ENCODE data around the gene HAGHL.

HAGHL gene

DNA sequence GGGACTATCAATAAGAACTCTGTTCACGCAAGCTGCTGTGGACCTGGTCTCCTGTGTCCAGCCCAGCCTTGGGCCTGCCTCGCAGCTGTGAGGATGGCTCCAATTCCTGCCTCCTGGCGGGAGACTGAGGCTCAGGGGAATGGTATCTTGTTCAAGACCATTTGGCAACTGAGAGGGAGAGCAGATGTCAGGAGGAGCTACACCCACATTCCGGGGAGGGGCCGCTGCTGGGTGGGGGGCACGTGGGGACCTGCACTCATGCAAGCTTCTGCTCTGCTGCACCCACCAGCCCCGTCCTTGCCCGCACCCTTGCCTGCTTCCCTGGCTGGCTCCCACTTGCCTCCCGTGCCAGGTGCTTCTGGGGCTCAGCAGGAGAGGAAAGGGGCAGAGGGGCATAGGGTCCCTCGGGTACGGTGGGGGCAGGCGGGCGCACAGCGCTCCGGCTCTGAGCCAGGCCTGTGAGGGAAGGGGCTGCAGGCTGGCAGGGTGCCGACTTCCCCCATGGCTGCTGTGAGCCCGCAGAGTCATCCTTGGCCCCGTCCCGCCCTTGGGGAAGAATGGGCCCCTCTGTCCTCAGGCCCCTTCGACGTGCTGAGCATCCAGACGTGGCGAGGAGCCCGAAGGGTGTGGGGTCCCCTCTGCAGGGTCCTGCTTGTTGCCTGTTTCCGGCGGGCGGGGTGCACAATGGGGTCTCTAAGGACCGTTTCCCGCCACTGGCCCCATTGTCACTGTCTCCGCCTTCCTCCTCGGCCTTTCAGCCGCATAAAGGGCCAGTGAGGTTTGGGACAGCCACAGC lies 9.3 kb upstream of the HAGHL start:
- Histone ChIP-seq H3K9me3 (no peaks in the 10 kb centered on the region), H3K36me3 (replicated peaks) (peaks cover 11% of the 10 kb centered on the region), H3K27me3 (ENCODE audit: low read depth) (no peaks in the 10 kb centered on the region), H3K4me1 (peaks cover 24% of the 10 kb centered on the region), H3K4me3 (no peak overlapping the region)
- in situ Hi-C loops (cut with MboI; ENCODE audit: low sequenced_read_pairs) = no loop called here
- DNase-seq (ENCODE audit: low spot score in 2 of 2) = no peak

DNA sequence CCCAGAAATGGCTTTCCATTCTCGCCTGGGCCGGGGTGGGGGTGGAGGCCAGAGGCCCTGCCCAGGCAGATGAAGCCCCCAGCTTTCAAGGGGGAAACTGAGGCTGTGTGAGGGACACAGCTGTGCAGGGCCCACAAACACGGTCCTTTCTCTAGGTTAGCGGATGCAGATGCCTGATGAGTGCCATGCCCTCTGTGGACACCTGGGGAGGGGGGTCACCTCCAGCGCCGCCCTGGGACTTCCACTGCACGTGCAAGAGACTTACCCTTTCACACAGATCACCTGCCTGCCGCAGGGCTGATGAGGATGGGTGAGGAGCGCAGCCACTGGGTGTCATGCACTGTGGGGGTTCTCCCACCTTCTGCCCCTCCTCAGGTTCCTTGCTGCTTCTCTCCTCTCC lies 8.5 kb upstream of the HAGHL start:
- H3K36me3 ChIP-seq (replicated peaks) = peaks cover 18% of the 10 kb centered on the region
- H3K4me3 ChIP-seq = no peak overlapping the region
- no peaks in the 10 kb centered on the region for H3K9me3 ChIP-seq
- in situ Hi-C loops (cut with MboI; ENCODE audit: low sequenced_read_pairs) = no loop called here
- H3K4me1 ChIP-seq = peaks cover 23% of the 10 kb centered on the region
- H3K27me3 ChIP-seq (ENCODE audit: low read depth) = no peaks in the 10 kb centered on the region
- no peak for DNase-seq (ENCODE audit: low spot score in 2 of 2)

GRCh38 chr16:718922-719321 lies 8.0 kb upstream of the HAGHL start:
- H3K36me3 ChIP-seq (replicated peaks) = peaks cover 20% of the 10 kb centered on the region
- no peaks in the 10 kb centered on the region for H3K27me3 ChIP-seq (ENCODE audit: low read depth)
- H3K4me3 ChIP-seq = no peak overlapping the region
- peaks cover 23% of the 10 kb centered on the region for H3K4me1 ChIP-seq
- H3K9me3 ChIP-seq = no peaks in the 10 kb centered on the region
- DNase-seq (ENCODE audit: low spot score in 2 of 2) = no peak
- in situ Hi-C loops (cut with MboI; ENCODE audit: low sequenced_read_pairs) = no loop called here

DNA sequence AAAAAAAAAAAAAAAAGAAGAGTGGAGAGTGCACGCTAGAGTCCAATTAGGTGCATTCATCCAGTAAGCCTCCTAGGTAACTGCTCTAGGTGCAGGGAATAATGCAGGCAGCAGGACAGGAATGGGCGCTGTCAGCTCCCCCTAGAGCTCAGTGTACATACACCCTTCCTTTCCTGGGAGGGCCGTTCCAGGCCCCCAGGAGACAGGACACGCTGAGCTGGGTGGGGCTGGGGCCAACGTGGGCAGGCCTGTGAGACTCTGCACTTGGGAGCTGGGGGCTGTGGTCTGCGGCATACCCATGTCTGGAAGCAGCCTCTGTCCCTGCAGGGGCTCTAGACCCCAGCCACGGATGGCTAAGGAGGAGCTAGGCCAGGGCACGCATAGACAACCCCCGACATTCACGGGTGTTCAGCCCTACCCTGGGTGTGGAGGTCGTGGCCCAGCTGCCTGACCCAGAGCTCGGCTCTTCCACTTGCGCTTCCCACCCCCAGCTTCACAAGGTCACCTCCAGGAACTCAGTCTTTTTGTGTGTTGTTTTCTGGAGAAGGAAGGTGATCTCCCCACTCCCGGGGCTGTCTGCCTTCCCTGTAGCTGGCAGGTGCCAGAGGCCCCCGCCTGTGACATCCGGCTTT lies 7.0 kb upstream of the HAGHL start:
- no peaks in the 10 kb centered on the region for H3K9me3 ChIP-seq
- no peaks in the 10 kb centered on the region for H3K27me3 ChIP-seq (ENCODE audit: low read depth)
- peak; percentile 64 to 73 for DNase-seq (ENCODE audit: low spot score in 2 of 2)
- H3K4me1 ChIP-seq = peaks cover 23% of the 10 kb centered on the region
- peaks cover 20% of the 10 kb centered on the region for H3K36me3 ChIP-seq (replicated peaks)
- peak overlapping the region; percentile 75 for H3K4me3 ChIP-seq
- in situ Hi-C loops (cut with MboI; ENCODE audit: low sequenced_read_pairs) = no loop called here

DNA sequence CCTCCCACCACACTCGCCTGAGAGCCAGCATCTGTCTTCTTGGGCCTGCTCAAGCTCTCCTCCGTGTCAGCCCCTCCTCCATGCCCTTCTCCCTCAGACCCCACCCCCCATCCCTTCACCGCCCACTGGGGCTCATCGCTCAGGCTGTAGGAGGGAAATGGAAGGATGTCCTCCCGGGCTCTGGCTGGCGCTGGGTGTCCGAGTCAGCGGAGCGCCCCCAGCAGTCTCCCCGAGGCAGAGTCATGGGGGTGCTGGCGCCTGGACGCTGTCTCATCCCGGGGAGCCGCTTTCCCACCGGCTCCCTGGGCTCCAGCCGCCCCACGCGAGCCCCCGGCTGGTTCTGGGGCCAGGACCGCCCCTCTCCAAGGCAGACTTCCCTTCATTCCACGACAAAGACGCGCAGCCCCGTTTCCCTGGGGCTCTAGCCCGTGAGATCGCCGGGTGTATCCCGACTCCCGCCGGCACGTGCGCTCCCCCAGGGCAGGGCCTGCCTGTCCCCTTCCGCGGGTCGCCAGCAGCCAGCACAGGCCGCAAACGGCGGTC lies 6.4 kb upstream of the HAGHL start:
- in situ Hi-C loops (cut with MboI; ENCODE audit: low sequenced_read_pairs) = no loop called here

GRCh38 chr16:720990-721764 lies 5.7 kb upstream of the HAGHL start, which contains the start of gene ANTKMT:
TSS of gene ANTKMT (plus strand) at chr16:721146. CDS start at chr16:721275, 129 bp downstream.
- Histone ChIP-seq H3K4me3 (peak within 1 kb of the TSS; percentile 75), H3K36me3 (replicated peaks) (peaks cover 20% of the 10 kb centered on the region), H3K27me3 (ENCODE audit: low read depth) (no peaks in the 10 kb centered on the region), H3K9me3 (no peaks in the 10 kb centered on the region), H3K4me1 (peaks cover 19% of the 10 kb centered on the region)
- DNase-seq (ENCODE audit: low spot score in 2 of 2) = peak; percentile 81 to 96
- in situ Hi-C loops (cut with MboI; ENCODE audit: low sequenced_read_pairs) = no loop called here

More for the DNA sequence above, 6.4 kb upstream of the HAGHL start:
- Histone ChIP-seq H3K36me3 (replicated peaks) (peaks cover 20% of the 10 kb centered on the region), H3K4me1 (peaks cover 23% of the 10 kb centered on the region), H3K9me3 (no peaks in the 10 kb centered on the region), H3K4me3 (peak overlapping the region; percentile 75), H3K27me3 (ENCODE audit: low read depth) (no peaks in the 10 kb centered on the region)
- peak; percentile 72 to 86 for DNase-seq (ENCODE audit: low spot score in 2 of 2)

GRCh38 chr16:721765-722540 lies 5.0 kb upstream of the HAGHL start:
- H3K36me3 ChIP-seq (replicated peaks) = peaks cover 16% of the 10 kb centered on the region
- H3K4me1 ChIP-seq = peaks cover 14% of the 10 kb centered on the region
- no peaks in the 10 kb centered on the region for H3K9me3 ChIP-seq
- DNase-seq (ENCODE audit: low spot score in 2 of 2) = no peak
- H3K4me3 ChIP-seq = peak overlapping the region; percentile 75
- in situ Hi-C loops (cut with MboI; ENCODE audit: low sequenced_read_pairs) = no loop called here
- no peaks in the 10 kb centered on the region for H3K27me3 ChIP-seq (ENCODE audit: low read depth)

GRCh38 chr16:722835-723633 lies 3.9 kb upstream of the HAGHL start:
- in situ Hi-C loops (cut with MboI; ENCODE audit: low sequenced_read_pairs) = no loop called here

GRCh38 chr16:723695-724094 lies 3.2 kb upstream of the HAGHL start:
- Histone ChIP-seq H3K36me3 (replicated peaks) (peaks cover 16% of the 10 kb centered on the region), H3K4me1 (peaks cover 14% of the 10 kb centered on the region), H3K4me3 (no peak overlapping the region), H3K27me3 (ENCODE audit: low read depth) (no peaks in the 10 kb centered on the region), H3K9me3 (no peaks in the 10 kb centered on the region)
- no peak for DNase-seq (ENCODE audit: low spot score in 2 of 2)
- in situ Hi-C loops (cut with MboI; ENCODE audit: low sequenced_read_pairs) = no loop called here

More at GRCh38 chr16:722835-723633, 3.9 kb upstream of the HAGHL start:
- H3K36me3 ChIP-seq (replicated peaks) = peaks cover 16% of the 10 kb centered on the region
- H3K4me1 ChIP-seq = peaks cover 14% of the 10 kb centered on the region
- no peaks in the 10 kb centered on the region for H3K27me3 ChIP-seq (ENCODE audit: low read depth)
- H3K9me3 ChIP-seq = no peaks in the 10 kb centered on the region
- no peak for DNase-seq (ENCODE audit: low spot score in 2 of 2)
- H3K4me3 ChIP-seq = no peak overlapping the region

DNA sequence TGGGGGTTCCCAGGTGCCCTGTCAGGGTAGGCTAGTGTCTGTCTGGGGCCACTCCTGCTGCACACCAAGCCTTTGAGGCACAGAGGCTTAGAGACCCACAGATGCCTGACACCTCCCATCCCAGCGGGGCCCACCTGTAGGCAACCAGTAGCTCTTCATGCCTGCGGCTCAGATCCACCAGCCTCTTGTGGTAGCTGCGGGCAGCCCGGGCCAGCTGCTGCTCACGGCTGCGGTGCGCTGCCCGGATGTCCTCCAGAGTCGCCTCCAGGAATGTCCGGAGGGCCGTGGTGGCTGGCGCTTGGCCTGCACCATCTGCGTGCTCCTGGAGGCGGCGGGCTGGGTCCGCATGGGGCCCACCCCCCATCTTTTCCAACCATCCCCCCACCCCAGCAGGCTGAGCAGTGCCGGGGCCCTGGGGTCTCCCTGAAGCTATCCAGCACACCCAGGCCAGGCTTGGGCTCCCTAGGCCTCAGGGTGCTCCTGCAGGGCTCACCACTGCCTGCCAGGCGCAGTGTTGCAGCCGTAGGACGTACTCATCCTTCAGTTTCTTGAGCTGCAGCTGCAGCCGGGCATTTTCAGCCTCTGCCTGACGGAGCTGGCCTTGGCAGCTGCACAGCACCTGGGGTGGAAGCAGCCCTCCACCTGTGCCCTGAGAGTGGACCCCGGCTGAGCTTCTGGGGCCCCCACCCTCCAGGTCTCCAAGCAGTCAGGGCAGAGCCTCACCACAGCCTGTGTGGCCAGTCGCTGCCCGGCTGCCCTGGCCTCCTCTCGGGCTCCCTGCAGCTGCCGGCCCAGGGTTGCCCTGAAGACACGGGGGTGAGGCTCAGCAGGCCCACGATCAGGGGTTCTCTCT lies 2.5 kb upstream of the HAGHL start:
- Histone ChIP-seq H3K9me3 (no peaks in the 10 kb centered on the region), H3K4me1 (peaks cover 19% of the 10 kb centered on the region), H3K4me3 (no peak overlapping the region), H3K36me3 (replicated peaks) (peaks cover 20% of the 10 kb centered on the region), H3K27me3 (ENCODE audit: low read depth) (no peaks in the 10 kb centered on the region)
- DNase-seq (ENCODE audit: low spot score in 2 of 2) = no peak
- in situ Hi-C loops (cut with MboI; ENCODE audit: low sequenced_read_pairs) = no loop called here

GRCh38 chr16:725041-725376 lies 1.9 kb upstream of the HAGHL start:
- peaks cover 26% of the 10 kb centered on the region for H3K36me3 ChIP-seq (replicated peaks)
- peaks cover 16% of the 10 kb centered on the region for H3K4me1 ChIP-seq
- H3K4me3 ChIP-seq = no peak overlapping the region
- H3K27me3 ChIP-seq (ENCODE audit: low read depth) = no peaks in the 10 kb centered on the region
- H3K9me3 ChIP-seq = no peaks in the 10 kb centered on the region
- in situ Hi-C loops (cut with MboI; ENCODE audit: low sequenced_read_pairs) = no loop called here
- DNase-seq (ENCODE audit: low spot score in 2 of 2) = no peak
